K562 (cell line): ENCODE data around the gene ISCA1. TPM values are rescaled to one million over a fixed set of nuclear protein-coding genes. Genes with fewer than 3 reads are reported as not detected.

Source experiments
- ATAC-seq: fragments of 200-7000 bp; cut with Tn5 transposase; 3 replicates; pipeline ENCODE4 v1.9.1; 2020; ENCODE audit warnings: moderate library complexity
- Bru-seq: library from RNA; stranded (reverse); fragments of 400-500 nt; gene quantifications from one replicate; lab custom pipeline; 2021; lab: Mats Ljungman, UMichigan
- BruChase-seq, 2 experiments: library from RNA; stranded (reverse); fragments of 400-500 nt; gene quantifications; one replicate each; lab custom pipeline; 2021; lab: Mats Ljungman, UMichigan
- BruUV-seq: library from RNA; stranded (reverse); fragments of 400-500 nt; replicated peaks from 2 replicates; lab custom pipeline; 2021; lab: Mats Ljungman, UMichigan
- CTCF ChIA-PET: fragments of 300-600 bp; formaldehyde crosslinking; extraction: SDS; loops from one replicate; lab custom pipeline; 2021; ENCODE audit warnings: low intra/inter-chr PET ratio; lab: Yijun Ruan, JAX
- POLR2A ChIA-PET: fragments of 300-600, 350-650 bp; sonication (Branson Sonifier 250); formaldehyde crosslinking; extraction: SDS; loops from one replicate; lab custom pipeline; 2021; ENCODE audit warnings: antibody characterized with exemption, inconsistent platforms; lab: Yijun Ruan, JAX
- DNase-seq, 4 experiments: peaks; one replicate each; pipeline versions ENCODE4 v3.0.0 to v3.0.0-alpha.2; 2011 to 2018; ENCODE audit warnings: low spot score in 3 of 4, mixed read lengths in 3 of 4; ENCODE audit errors: extremely low read depth in 1 of 4
- FAIRE-seq: peaks from 2 replicates; lab custom pipeline; 2011; peaks lifted over from hg19 to GRCh38; lab: Jason Lieb, UNC
- H2AFZ ChIP-seq: 2 replicates; pipeline ENCODE4 v1.6.0; 2011; ENCODE audit warnings: low read depth, low read length, control low read depth, inconsistent platforms
- H3K27ac ChIP-seq: fragments of 200-600 bp; 3 replicates; pipeline ENCODE4 v1.8.0; 2011; ENCODE audit warnings: low read depth, mild to moderate bottlenecking, control low read depth, inconsistent platforms, low read length, moderate library complexity, mixed read lengths; ENCODE audit errors: extremely low read depth
- H3K27me3 ChIP-seq, 2 experiments: fragments of 300-600 bp in 1 of 2; 2 replicates in 1 of 2; 3 replicates in 1 of 2; pipeline versions ENCODE4 v1.6.0 to v1.8.0; 2011; ENCODE audit warnings: inconsistent platforms in 2 of 2, low read length in 2 of 2, mild to moderate bottlenecking in 1 of 2, mixed read lengths in 1 of 2, moderate library complexity in 1 of 2; ENCODE audit not compliant: control insufficient read depth in 2 of 2, insufficient read depth in 2 of 2
- H3K36me3 ChIP-seq: fragments of 300-600 bp; 3 replicates; pipeline ENCODE4 v1.8.0; 2011; ENCODE audit warnings: mild to moderate bottlenecking, low read length, inconsistent platforms; ENCODE audit not compliant: control insufficient read depth, insufficient read depth
- H3K4me1 ChIP-seq, 2 experiments: fragments of 200-600 bp in 1 of 2; replicated peaks in 1 of 2; 2 replicates in 1 of 2; 3 replicates in 1 of 2; pipeline versions ENCODE4 v1.5.1 to v1.8.0; 2011; ENCODE audit warnings: inconsistent platforms in 2 of 2, low read length in 2 of 2, mild to moderate bottlenecking in 1 of 2, mixed read lengths in 1 of 2, moderate library complexity in 1 of 2; ENCODE audit not compliant: control insufficient read depth in 2 of 2, insufficient read depth in 2 of 2
- H3K4me2 ChIP-seq: 2 replicates; pipeline ENCODE4 v1.6.1; 2011; ENCODE audit warnings: low read length, control low read depth, inconsistent platforms, mixed read lengths; ENCODE audit not compliant: insufficient read depth
- H3K4me3 ChIP-seq: fragments of 200-600 bp; sonication (generic), shearing (Covaris generic); 2 replicates; pipeline ENCODE4 v1.5.1; 2016; ENCODE audit warnings: control low read depth, inconsistent platforms
- H3K79me2 ChIP-seq: fragments of 200-600 bp; 3 replicates; pipeline ENCODE4 v1.8.0; 2011; ENCODE audit warnings: low read length, inconsistent platforms; ENCODE audit not compliant: control insufficient read depth, insufficient read depth
- H3K9ac ChIP-seq, 2 experiments: 2 replicates each; pipeline versions ENCODE4 v1.6.0 to v1.6.1; 2011; ENCODE audit warnings: low read depth in 2 of 2, low read length in 2 of 2, control low read depth in 1 of 2, inconsistent platforms in 1 of 2, mild to moderate bottlenecking in 1 of 2, mixed read lengths in 1 of 2; ENCODE audit not compliant: insufficient read depth in 1 of 2
- H3K9me1 ChIP-seq: one replicate; pipeline ENCODE4 v1.6.0; 2011; ENCODE audit warnings: inconsistent platforms, mild to moderate bottlenecking, low read length, moderate library complexity; ENCODE audit not compliant: control insufficient read depth, insufficient read depth
- H3K9me3 ChIP-seq: replicated peaks from 2 replicates; pipeline ENCODE4 v1.5.1; 2011; ENCODE audit warnings: low read depth, low read length, inconsistent platforms; ENCODE audit not compliant: control insufficient read depth, insufficient read depth
- H4K20me1 ChIP-seq: replicated peaks from 2 replicates; pipeline ENCODE4 v1.6.1; 2011; ENCODE audit warnings: low read length, inconsistent platforms, mixed read lengths; ENCODE audit not compliant: control insufficient read depth, insufficient read depth
- CCNT2 ChIP-seq: IDR thresholded peaks from 2 replicates; pipeline ENCODE4 v1.6.1; 2011; ENCODE audit warnings: borderline replicate concordance, low read depth, mild to moderate bottlenecking, moderate library complexity, mixed read lengths, low read length; ENCODE audit not compliant: insufficient read length; ENCODE audit errors: extremely low read depth
- DEAF1 ChIP-seq: fragments of 450-650 bp; formaldehyde crosslinking; IDR thresholded peaks from 2 replicates; pipeline ENCODE4 v1.4.0; 2020; ENCODE audit warnings: mild to moderate bottlenecking, moderate library complexity
- NCOR1 ChIP-seq: fragments of 450-650 bp; IDR thresholded peaks from 2 replicates; pipeline ENCODE4 v1.6.1; 2016; ENCODE audit warnings: mild to moderate bottlenecking, moderate library complexity
- PTTG1 ChIP-seq: fragments of 450-650 bp; IDR thresholded peaks from 2 replicates; pipeline ENCODE4 v1.6.1; 2016; ENCODE audit warnings: low read depth, mild to moderate bottlenecking, missing genetic modification characterization, missing compliant biosample characterization
- RAD51 ChIP-seq: fragments of 450-650 bp; IDR thresholded peaks from 2 replicates; pipeline ENCODE4 v1.7.1; 2016; ENCODE audit warnings: low read depth, mild to moderate bottlenecking, borderline replicate concordance
- TFAP4 ChIP-seq: sonication (generic); formaldehyde crosslinking; IDR thresholded peaks from 2 replicates; pipeline ENCODE4 v1.8.0; 2022; ENCODE audit warnings: missing genetic modification reagents, mild to moderate bottlenecking, moderate library complexity, borderline replicate concordance
- XRCC5 ChIP-seq: fragments of 200-400 bp; formaldehyde crosslinking; IDR thresholded peaks from 2 replicates; pipeline ENCODE4 v1.6.1; 2017; ENCODE audit warnings: low read depth, mild to moderate bottlenecking, low read length
- ZNF140 ChIP-seq: fragments of 250-450 bp; sonication (Bioruptor Pico); IDR thresholded peaks from 2 replicates; pipeline ENCODE4 v1.8.0; 2021; ENCODE audit warnings: moderate library complexity, mild to moderate bottlenecking, inconsistent platforms
- ZNF24 ChIP-seq: fragments of 450-650 bp; IDR thresholded peaks from 2 replicates; pipeline ENCODE4 v1.6.1; 2016
- ZNF354B ChIP-seq: fragments of 250-450 bp; sonication (Bioruptor Pico); IDR thresholded peaks from 2 replicates; pipeline ENCODE4 v1.4.0; 2020
- ZNF830 ChIP-seq: fragments of 250-450 bp; sonication (Bioruptor Pico); IDR thresholded peaks from 2 replicates; pipeline ENCODE4 v1.5.0; 2021; ENCODE audit warnings: mild to moderate bottlenecking
- WGBS: fragments of 100-300 bp; shearing (Covaris generic); methylation state at CpG from one replicate; pipeline ENCODE4 v1.1.6; 2016; ENCODE audit warnings: low coverage, mixed read lengths; ENCODE audit not compliant: insufficient coverage; ENCODE audit errors: missing lambda C conversion rate; 5-methylcytosine and 5-hydroxymethylcytosine counted together
- in situ Hi-C: fragments of 300-500 bp; cut with MboI; formaldehyde crosslinking; loops from 4 replicates; pipeline ENCODE4 v1.15.0; 2018; ENCODE audit warnings: inconsistent platforms, mixed read lengths
- intact Hi-C: fragments of 100-400 bp; cut with micrococcal nuclease; formaldehyde crosslinking; loops from 2 replicates; pipeline ENCODE4 v1.14.2; 2022
- long read RNA-seq, 3 experiments: library from polyadenylated mRNA in 2 of 3; library from RNA in 1 of 3; unstranded in 2 of 3; stranded (forward) in 1 of 3; transcript quantifications; one replicate each; pipeline ENCODE4 v2.0.0, GENCODE V29; 2019 to 2022
- polyA minus RNA-seq, 3 experiments: library from RNA; depleted of rRNA, polyadenylated mRNA; stranded (reverse); fragments of >200 nt; gene quantifications; 2 replicates each; pipeline ENCODE4 v1.2.3, GENCODE V29; 2011
- polyA plus RNA-seq, 8 experiments: library from polyadenylated mRNA; depleted of rRNA in 4 of 8; stranded (reverse) in 5 of 8; unstranded in 3 of 8; fragments of >200 nt; fragmentation: Nextera tagmentation in 2 of 8; fragmentation: Illumina TruSeq in 1 of 8; extraction: Ambion mirVana in 2 of 8; extraction: Trizol in 1 of 8; gene quantifications; 2 replicates each; pipeline versions ENCODE4 v1.2.1 to v1.2.3, GENCODE V29; 2011 to 2014; ENCODE audit warnings: inconsistent platforms in 1 of 8, missing spikeins in 1 of 8
- total RNA-seq, 7 experiments: library from RNA; depleted of rRNA in 6 of 7; stranded (reverse); fragments of >200 nt in 6 of 7; fragmentation: Illumina TruSeq in 2 of 7; extraction: Trizol in 2 of 7; gene quantifications; 2 replicates each; pipeline versions ENCODE4 v1.2.1 to v1.2.3, GENCODE V29; 2011 to 2021; ENCODE audit warnings: low replicate concordance in 1 of 7

The ISCA1 gene
- total RNA-seq (2011; cell fraction: chromatin; rRNA removed; ENCODE audit: low replicate concordance) = 14.3 and 25.2 TPM in 2 replicates
- 11.4 and 11.5 TPM in 2 replicates for total RNA-seq (2011; cell fraction: nucleolus; rRNA removed)
- 22.1 and 39.8 TPM in 2 replicates for total RNA-seq (2011; cell fraction: nucleoplasm; rRNA removed)
- 15.7 and 20.8 TPM in 2 replicates for total RNA-seq (2014; rRNA removed)
- 27.1 and 29.6 TPM in 2 replicates for total RNA-seq (2014; rRNA removed; fragmentation: Illumina TruSeq; extraction: Trizol)
- 21.8 and 24.0 TPM in 2 replicates for total RNA-seq (2015; rRNA removed; fragmentation: Illumina TruSeq; extraction: Trizol)
- 19.1 and 19.3 TPM in 2 replicates for total RNA-seq (2021)
- 18.2 and 26.4 TPM in 2 replicates for polyA plus RNA-seq (2011; rRNA removed)
- polyA plus RNA-seq (2011; cell fraction: cytosol; rRNA removed) = 6.0 and 11.3 TPM in 2 replicates
- polyA plus RNA-seq (2011; cell fraction: nucleus; rRNA removed) = 8.1 and 9.6 TPM in 2 replicates
- polyA plus RNA-seq (2012) = 11.3 and 16.1 TPM in 2 replicates
- polyA plus RNA-seq (2014; fragmentation: Illumina TruSeq; extraction: Trizol) = 22.2 and 26.3 TPM in 2 replicates
- polyA plus RNA-seq (2014; fragmentation: Nextera tagmentation; extraction: Ambion mirVana) = 10 to 100 TPM in 1 of 2 experiments, 1 to 10 TPM in 1; 6.5 to 11.1 TPM
- 20.0 and 24.8 TPM in 2 replicates for polyA plus RNA-seq (2014; rRNA removed)
- 12.7 and 15.2 TPM in 2 replicates for polyA minus RNA-seq (2011; rRNA and poly(A)+ RNA removed)
- polyA minus RNA-seq (2011; cell fraction: cytosol; rRNA and poly(A)+ RNA removed) = 5.5 and 6.0 TPM in 2 replicates
- 7.3 and 8.0 TPM in 2 replicates for polyA minus RNA-seq (2011; cell fraction: nucleus; rRNA and poly(A)+ RNA removed)
- Bru-seq, nascent RNA = percentile 84 among the genes with signal in this experiment
- percentile 83 among the genes with signal in this experiment for BruChase-seq, experiment 1, labeled RNA remaining after a 2-hour chase
- BruChase-seq, experiment 2, labeled RNA remaining after a 6-hour chase = percentile 81 among the genes with signal in this experiment
- long read RNA-seq, experiment 1, transcript ISCA1-203 (4 exons, 1,958 nt) = major isoform, 52 of 62 reads
- long read RNA-seq, experiment 1, partial matches to known transcripts = 2 of 62 reads
- long read RNA-seq, experiment 1, other reads (novel, unspliced or antisense) = 7 of 62 reads
- long read RNA-seq, experiment 2, transcript ISCA1-203 (4 exons, 1,958 nt) = major isoform, 21 of 36 reads
- long read RNA-seq, experiment 2, partial matches to known transcripts = 0 of 36 reads
- long read RNA-seq, experiment 2, other reads (novel, unspliced or antisense) = 15 of 36 reads
- long read RNA-seq, experiment 3, transcript ISCA1-203 (4 exons, 1,958 nt) = major isoform, 20 of 27 reads
- long read RNA-seq, experiment 3, partial matches to known transcripts = 0 of 27 reads
- long read RNA-seq, experiment 3, other reads (novel, unspliced or antisense) = 7 of 27 reads

GRCh38 chr9:86282077-86282978 is at the start of gene ISCA1:
ISCA1 (minus strand) TSS chr9:86282538; CDS start chr9:86282458, 80 bp downstream.
- in situ Hi-C loops (no loop called here), intact Hi-C loops (loop anchor here (2.0 kb wide), 1 partner anchor 72 kb away; the partner anchor contains the start of gene TUT7)
- peak; percentile 80 to 92 (median 82) for DNase-seq
- Histone ChIP-seq H3K9ac (peak within 1 kb of the TSS; percentile 83 to 93), H3K36me3 (peaks cover 25% of the 10 kb centered on the region; the same call in 2 of the 3 replicates), H3K27ac (peak within 1 kb of the TSS; percentile 94), H3K9me3 (no peaks in the 10 kb centered on the region), H3K27me3 (no peaks in the 10 kb centered on the region), H3K4me3 (peak within 1 kb of the TSS; percentile 83), H3K9me1 (no peaks in the 10 kb centered on the region), H3K4me2 (peak within 1 kb of the TSS; percentile 96), H2AFZ (peak within 1 kb of the TSS; percentile 93), H4K20me1 (no peaks in the 10 kb centered on the region), H3K4me1 (peaks cover 21 to 36% of the 10 kb centered on the region in 2 experiments; a peak in 4 of 5 replicates), H3K79me2 (peaks cover 46% of the 10 kb centered on the region)
- no peak for FAIRE-seq
- ChIA-PET CTCF (no interaction called here), POLR2A (interaction anchor here (0.6 to 1.5 kb wide), 5 partner anchors 8 to 108 kb away, joined by 3 to 6 read pairs (median 3); no protein-coding TSS in a partner anchor)
- under 1% methylated on average over 22 of the region's 101 CpGs for WGBS
- BruUV-seq = no TSS peak
- peak; percentile 85 for ATAC-seq
- TF ChIP-seq RAD51 (no peak), CCNT2 (peak; percentile 64), PTTG1 (no peak), XRCC5 (no peak), NCOR1 (no peak), ZNF830 (CRISPR knock-in tag) (no peak), TFAP4 (CRISPR knock-in tag) (peak; percentile 90), ZNF140 (CRISPR knock-in tag) (no peak), ZNF24 (no peak), DEAF1 (CRISPR knock-in tag) (no peak), ZNF354B (no peak)
